GM23338 (cell line): ENCODE data around the gene HDGFL2.

Experiments
- CREB1 ChIP-seq: fragments of 250-450 bp; sonication (Bioruptor Pico); IDR thresholded peaks from 2 replicates; pipeline ENCODE4 v1.5.0; 2020; ENCODE audit warnings: low read depth, mild to moderate bottlenecking, moderate library complexity
- CTCF ChIP-seq, 2 experiments: fragments of 200-600 bp in 1 of 2; sonication (generic) in 1 of 2; conservative IDR thresholded peaks; 2 replicates each; pipeline versions ENCODE4 v1.5.1 to v1.6.1; 2016 to 2017; ENCODE audit warnings: antibody characterized with exemption in 2 of 2, low read depth in 2 of 2, mild to moderate bottlenecking in 2 of 2, moderate library complexity in 1 of 2
- ETS1 ChIP-seq: IDR thresholded peaks from 2 replicates; pipeline ENCODE4 v1.6.1; 2016; ENCODE audit warnings: antibody characterized with exemption
- EZH2 ChIP-seq: fragments of 200-600 bp; sonication (generic); IDR thresholded peaks from one replicate; pipeline ENCODE4 v1.8.0; 2017; ENCODE audit warnings: antibody characterized with exemption, mild to moderate bottlenecking, low read depth; ENCODE audit not compliant: unreplicated experiment
- EZH2phosphoT487 ChIP-seq: fragments of 200-600 bp; sonication (generic); IDR thresholded peaks from one replicate; pipeline ENCODE4 v1.8.1; 2018; ENCODE audit warnings: antibody characterized with exemption; ENCODE audit not compliant: unreplicated experiment
- JUNB ChIP-seq: IDR thresholded peaks from one replicate; pipeline ENCODE4 v1.6.1; 2016; ENCODE audit warnings: antibody characterized with exemption; ENCODE audit not compliant: unreplicated experiment
- POLR2AphosphoS5 ChIP-seq: IDR thresholded peaks from 2 replicates; pipeline ENCODE4 v1.6.1; 2016; ENCODE audit warnings: antibody characterized with exemption, low read depth
- REST ChIP-seq: IDR thresholded peaks from one replicate; pipeline ENCODE4 v1.6.1; 2018; ENCODE audit warnings: antibody characterized with exemption; ENCODE audit not compliant: unreplicated experiment
- ZNF114 ChIP-seq: fragments of 250-450 bp; sonication (Bioruptor Pico); IDR thresholded peaks from 2 replicates; pipeline ENCODE4 v1.5.0; 2020; ENCODE audit warnings: mild to moderate bottlenecking, moderate library complexity
- ZNF331 ChIP-seq: fragments of 250-450 bp; sonication (Bioruptor Pico); IDR thresholded peaks from 2 replicates; pipeline ENCODE4 v1.5.0; 2020; ENCODE audit warnings: low read depth, mild to moderate bottlenecking, moderate library complexity

- TF ChIP-seq CTCF (conservative IDR thresholded peaks at IDR 0.05; ENCODE audit: low read depth in 2 of 2) = no peak
- TF ChIP-seq EZH2phosphoT487 = no peak
- no peak for TF ChIP-seq REST
- TF ChIP-seq POLR2AphosphoS5 = no peak
- no peak for TF ChIP-seq EZH2
- no peak for TF ChIP-seq ETS1
- no peak for TF ChIP-seq ZNF114 (CRISPR knock-in tag)
- no peak for TF ChIP-seq JUNB
- no peak for TF ChIP-seq CREB1 (CRISPR knock-in tag)
- TF ChIP-seq ZNF331 (CRISPR knock-in tag) = no peak
Observed at GRCh38 chr19:4516199-4516938, 44.3 kb downstream of the HDGFL2 start.
